H9 (cell line): ENCODE measurements around the gene IRF2. TPM values are rescaled to one million over a fixed set of nuclear protein-coding genes. Genes with fewer than 3 reads are reported as not detected.

Experiments
- DNase-seq: peaks from one replicate; pipeline ENCODE4 v3.0.0-alpha.2; 2017
- H2AFZ ChIP-seq: one replicate; pipeline ENCODE4 v1.6.1; 2013; ENCODE audit warnings: mild to moderate bottlenecking, low read length, control low read depth, moderate library complexity
- H2AK5ac ChIP-seq: 2 replicates; pipeline ENCODE4 v1.6.1; 2013; ENCODE audit warnings: low read length, control low read depth, mixed read lengths; ENCODE audit not compliant: insufficient read length
- H2BK120ac ChIP-seq: one replicate; pipeline ENCODE4 v1.6.1; 2013; ENCODE audit warnings: low read depth, mild to moderate bottlenecking, low read length, control low read depth, inconsistent platforms; ENCODE audit not compliant: poor library complexity, severe bottlenecking
- H2BK12ac ChIP-seq: 2 replicates; pipeline ENCODE4 v1.6.1; 2013; ENCODE audit warnings: low read length, control low read depth, mixed read lengths, low read depth; ENCODE audit not compliant: insufficient read length
- H2BK15ac ChIP-seq: 2 replicates; pipeline ENCODE4 v1.6.1; 2013; ENCODE audit warnings: low read depth, low read length, control low read depth
- H2BK20ac ChIP-seq: one replicate; pipeline ENCODE4 v1.6.1; 2013; ENCODE audit warnings: low read depth, mild to moderate bottlenecking, low read length, control low read depth, inconsistent platforms; ENCODE audit not compliant: poor library complexity, severe bottlenecking
- H2BK5ac ChIP-seq: 2 replicates; pipeline ENCODE4 v1.6.1; 2013; ENCODE audit warnings: low read length, control low read depth, mixed read lengths; ENCODE audit not compliant: insufficient read length
- H3K14ac ChIP-seq: 2 replicates; pipeline ENCODE4 v1.6.1; 2013; ENCODE audit warnings: low read length, control low read depth; ENCODE audit not compliant: insufficient read depth
- H3K18ac ChIP-seq: 2 replicates; pipeline ENCODE4 v1.6.1; 2013; ENCODE audit warnings: low read depth, mild to moderate bottlenecking, mixed read lengths, low read length, control low read depth; ENCODE audit not compliant: insufficient read length
- H3K23ac ChIP-seq: 2 replicates; pipeline ENCODE4 v1.6.1; 2013; ENCODE audit warnings: low read length, control low read depth, mixed read lengths, low read depth; ENCODE audit not compliant: insufficient read length
- H3K23me2 ChIP-seq: 2 replicates; pipeline ENCODE4 v1.6.1; 2013; ENCODE audit warnings: low read depth, mild to moderate bottlenecking, mixed read lengths, low read length, control low read depth; ENCODE audit not compliant: insufficient read length, poor library complexity, severe bottlenecking
- H3K27ac ChIP-seq: 2 replicates; pipeline ENCODE4 v1.5.1; 2013; ENCODE audit warnings: low read length, control low read depth, mixed read lengths, low read depth; ENCODE audit not compliant: insufficient read length
- H3K27me3 ChIP-seq: 2 replicates; pipeline ENCODE4 v1.6.1; 2013; ENCODE audit warnings: low read length, control low read depth, inconsistent platforms; ENCODE audit not compliant: insufficient read depth
- H3K4ac ChIP-seq: 2 replicates; pipeline ENCODE4 v1.6.1; 2013; ENCODE audit warnings: low read depth, mild to moderate bottlenecking, control low read depth, inconsistent platforms, low read length, moderate library complexity
- H3K4me1 ChIP-seq: 2 replicates; pipeline ENCODE4 v1.6.1; 2013; ENCODE audit warnings: low read length, control low read depth, inconsistent platforms; ENCODE audit not compliant: insufficient read depth
- H3K4me2 ChIP-seq: 2 replicates; pipeline ENCODE4 v1.6.1; 2013; ENCODE audit warnings: low read length, control low read depth, mixed read lengths; ENCODE audit not compliant: insufficient read length, insufficient read depth
- H3K56ac ChIP-seq: 2 replicates; pipeline ENCODE4 v1.6.1; 2013; ENCODE audit warnings: low read depth, mild to moderate bottlenecking, mixed read lengths, low read length, control low read depth; ENCODE audit not compliant: insufficient read length
- H3K79me1 ChIP-seq: 2 replicates; pipeline ENCODE4 v1.6.1; 2013; ENCODE audit warnings: low read depth, mild to moderate bottlenecking, moderate library complexity, low read length, control low read depth, inconsistent platforms; ENCODE audit not compliant: insufficient read depth, poor library complexity, severe bottlenecking
- H3K79me2 ChIP-seq: 2 replicates; pipeline ENCODE4 v1.6.1; 2013; ENCODE audit warnings: low read length, control low read depth, inconsistent platforms; ENCODE audit not compliant: insufficient read depth
- H3K9ac ChIP-seq: 2 replicates; pipeline ENCODE4 v1.6.1; 2013; ENCODE audit warnings: low read length, control low read depth, mixed read lengths; ENCODE audit not compliant: insufficient read length; ENCODE audit errors: extremely low read depth
- H3K9me3 ChIP-seq: one replicate; pipeline ENCODE4 v1.6.1; 2013; ENCODE audit warnings: low read depth, low read length, inconsistent platforms; ENCODE audit not compliant: control insufficient read depth
- H3T11ph ChIP-seq: one replicate; pipeline ENCODE4 v1.6.1; 2013; ENCODE audit warnings: mild to moderate bottlenecking, low read length, control low read depth, inconsistent platforms
- H4K20me1 ChIP-seq: one replicate; pipeline ENCODE4 v1.6.1; 2013; ENCODE audit not compliant: control insufficient read depth, insufficient read length, insufficient read depth
- H4K5ac ChIP-seq: 2 replicates; pipeline ENCODE4 v1.6.1; 2013; ENCODE audit warnings: low read depth, mild to moderate bottlenecking, mixed read lengths, low read length, control low read depth; ENCODE audit not compliant: insufficient read length
- H4K8ac ChIP-seq: replicated peaks from 2 replicates; pipeline ENCODE4 v1.6.1; 2013; ENCODE audit warnings: low read length, control low read depth, mixed read lengths, low read depth; ENCODE audit not compliant: insufficient read length
- H4K91ac ChIP-seq: 2 replicates; pipeline ENCODE4 v1.6.1; 2013; ENCODE audit warnings: low read depth, mild to moderate bottlenecking, moderate library complexity, mixed read lengths, low read length, control low read depth; ENCODE audit not compliant: insufficient read length
- H3K27ac Mint-ChIP-seq, 3 experiments: 2 replicates in 2 of 3; 3 replicates in 1 of 3; pipeline ENCODE4 v1.8.0; 2020 to 2021; ENCODE audit warnings: mixed read lengths in 3 of 3, mild to moderate bottlenecking in 1 of 3, moderate library complexity in 1 of 3
- H3K27me3 Mint-ChIP-seq: 2 replicates; pipeline ENCODE4 v1.8.0; 2021; ENCODE audit warnings: low read depth, mild to moderate bottlenecking, moderate library complexity, mixed read lengths
- H3K36me3 Mint-ChIP-seq, 3 experiments: 2 replicates in 2 of 3; 3 replicates in 1 of 3; pipeline ENCODE4 v1.8.0; 2020 to 2021; ENCODE audit warnings: low read depth in 3 of 3, mixed read lengths in 3 of 3; ENCODE audit not compliant: insufficient read depth in 1 of 3
- H3K4me1 Mint-ChIP-seq, 2 experiments: 2 replicates each; pipeline ENCODE4 v1.8.0; 2020; ENCODE audit warnings: mixed read lengths in 2 of 2
- H3K4me3 Mint-ChIP-seq, 2 experiments: 2 replicates in 1 of 2; 3 replicates in 1 of 2; pipeline ENCODE4 v1.8.0; 2020 to 2021; ENCODE audit warnings: mild to moderate bottlenecking in 2 of 2, mixed read lengths in 2 of 2, moderate library complexity in 1 of 2
- H3K9me3 Mint-ChIP-seq, 2 experiments: 2 replicates in 1 of 2; 3 replicates in 1 of 2; pipeline ENCODE4 v1.8.0; 2020; ENCODE audit warnings: mild to moderate bottlenecking in 2 of 2, mixed read lengths in 2 of 2, moderate library complexity in 1 of 2
- CTCF ChIP-seq: fragments of 200-600 bp; sonication (generic); conservative IDR thresholded peaks from 3 replicates; pipeline ENCODE4 v1.8.0; 2021; ENCODE audit warnings: antibody characterized with exemption, mild to moderate bottlenecking
- WGBS: extraction: QIAGEN DNeasy Blood & Tissue Kit; methylation state at CpG from one replicate; pipeline ENCODE4 v1.1.7; 2013; ENCODE audit warnings: missing lambda C conversion rate, low lambda C conversion rate, mixed read lengths; ENCODE audit not compliant: insufficient read length; ENCODE audit errors: extremely low coverage; 5-methylcytosine and 5-hydroxymethylcytosine counted together
- total RNA-seq: library from RNA; stranded (reverse); gene quantifications from 2 replicates; pipeline ENCODE4 v1.2.1, GENCODE V29; 2021

Gene IRF2
- total RNA-seq, 1 experiment from 2014 or later = 13.5 TPM

- H3K27ac Mint-ChIP-seq = peak overlapping the region in 2 of 3 experiments; percentile 59 to 88; a peak in 4 of 7 replicates
Measured at GRCh38 chr4:184447664-184448063, 26.7 kb downstream of the IRF2 start.

More at GRCh38 chr4:184447664-184448063, 26.7 kb downstream of the IRF2 start:
- H3K4me2 ChIP-seq = peak overlapping the region; percentile 41
- Mint-ChIP-seq H3K4me1 (peaks cover 55 to 65% of the 10 kb centered on the region in 2 experiments), H3K27me3 (no peaks in the 10 kb centered on the region), H3K4me3 (peak overlapping the region in 1 of 2 experiments; percentile 58; a peak in 2 of 5 replicates), H3K36me3 (peaks cover 0 to 2% (median 0%) of the 10 kb centered on the region in 3 experiments; a peak in 2 of 7 replicates), H3K9me3 (no peaks in the 10 kb centered on the region)
- no peak overlapping the region for H3K56ac ChIP-seq
- no peak overlapping the region for H2BK15ac ChIP-seq
- H3K23ac ChIP-seq = no peak overlapping the region
- no peak overlapping the region for H2BK12ac ChIP-seq
- H3K79me1 ChIP-seq = peaks cover 15% of the 10 kb centered on the region
- H3T11ph ChIP-seq = no peak overlapping the region
- no peak overlapping the region for H2BK120ac ChIP-seq
- H4K20me1 ChIP-seq = no peaks in the 10 kb centered on the region
- no peak overlapping the region for H3K9ac ChIP-seq
- H4K5ac ChIP-seq = no peak overlapping the region
- DNase-seq = peak; percentile 69
- H3K4ac ChIP-seq = no peak overlapping the region
- no peak overlapping the region for H2BK20ac ChIP-seq
- peaks cover 24% of the 10 kb centered on the region for H3K4me1 ChIP-seq
- no peaks in the 10 kb centered on the region for H3K9me3 ChIP-seq
- no peak overlapping the region for H2AK5ac ChIP-seq
- peaks cover 3% of the 10 kb centered on the region for H3K23me2 ChIP-seq
- no peak for TF ChIP-seq CTCF
- H3K27ac ChIP-seq = peak overlapping the region; percentile 27
- peaks cover 8% of the 10 kb centered on the region; the same call in 1 of the 2 replicates for H3K79me2 ChIP-seq
- WGBS = no CpG with 5 or more reads among the region's 10 CpGs
- H4K8ac ChIP-seq = no peak overlapping the region
- H2BK5ac ChIP-seq = no peak overlapping the region
- no peak overlapping the region for H3K14ac ChIP-seq
- H2AFZ ChIP-seq = no peak overlapping the region
- H3K27me3 ChIP-seq = no peaks in the 10 kb centered on the region
- no peak overlapping the region for H3K18ac ChIP-seq
- H4K91ac ChIP-seq = no peak overlapping the region
